ENCODE data around the gene IMPG2.
A peak's percentile ranks its signal among the peaks of the same experiment; 100 is the strongest.

IMPG2 gene

DNA sequence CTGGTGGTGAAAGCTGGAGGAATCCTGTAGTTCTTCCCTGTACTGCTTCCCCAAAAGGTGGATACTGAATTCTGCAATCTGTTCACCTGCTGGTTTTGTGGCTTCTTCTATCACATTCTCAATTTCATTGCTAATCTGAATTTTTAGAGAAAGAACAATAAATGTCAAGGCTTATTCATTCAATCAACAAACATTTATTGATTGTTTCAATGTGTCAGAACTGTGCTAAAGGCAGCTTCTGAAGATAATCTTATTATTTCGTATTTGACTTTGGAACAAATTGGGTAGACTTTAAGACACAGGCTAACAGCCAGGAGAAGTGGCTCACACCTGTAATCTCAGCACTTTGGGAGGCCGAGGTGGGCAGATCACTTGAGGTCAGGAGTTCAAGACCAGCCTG, 46.8 kb downstream of the IMPG2 start:
- DNase-seq (ENCODE audit: low read depth, low spot score), result no peak

DNA sequence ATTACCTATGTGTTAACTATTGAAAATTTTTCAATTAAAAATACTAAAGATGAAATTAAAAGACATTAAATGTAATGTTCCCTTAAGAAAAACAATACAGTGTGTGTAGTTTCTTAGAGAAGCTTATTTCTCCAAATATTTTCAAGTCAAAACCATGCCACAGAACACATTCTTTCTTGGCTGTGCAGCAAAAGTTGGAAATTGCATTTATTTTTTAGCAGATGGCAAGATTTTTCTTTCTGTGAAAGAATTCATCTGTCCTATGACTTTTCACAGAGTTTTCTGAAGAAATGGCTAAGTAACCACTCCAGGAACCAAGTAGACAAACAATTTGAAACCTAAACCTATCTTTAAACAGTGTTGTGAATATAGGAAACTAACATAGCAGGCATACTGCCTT, 47.2 kb downstream of the IMPG2 start:
- no peak for DNase-seq (ENCODE audit: low read depth, low spot score)

DNA sequence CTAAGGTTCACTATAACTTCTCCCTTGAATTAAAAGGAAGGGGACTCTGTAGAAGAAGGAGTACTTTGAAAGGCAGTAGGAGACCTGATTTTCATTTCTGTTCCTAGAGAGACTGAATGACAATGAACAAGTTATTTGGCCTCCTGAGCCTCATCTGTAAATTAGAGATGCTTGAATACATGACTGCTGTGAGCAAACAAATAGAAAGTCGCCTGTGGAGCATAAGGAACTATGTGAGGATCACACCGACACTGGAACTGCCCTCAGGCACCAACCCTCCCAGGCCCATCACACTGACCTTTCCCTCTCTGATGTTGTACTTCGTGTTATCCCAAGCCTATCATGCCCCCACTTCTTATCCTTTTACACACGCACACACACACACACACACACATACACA, 48.6 kb downstream of the IMPG2 start:
- peak; percentile 64 for DNase-seq (ENCODE audit: low read depth, low spot score)

DNA sequence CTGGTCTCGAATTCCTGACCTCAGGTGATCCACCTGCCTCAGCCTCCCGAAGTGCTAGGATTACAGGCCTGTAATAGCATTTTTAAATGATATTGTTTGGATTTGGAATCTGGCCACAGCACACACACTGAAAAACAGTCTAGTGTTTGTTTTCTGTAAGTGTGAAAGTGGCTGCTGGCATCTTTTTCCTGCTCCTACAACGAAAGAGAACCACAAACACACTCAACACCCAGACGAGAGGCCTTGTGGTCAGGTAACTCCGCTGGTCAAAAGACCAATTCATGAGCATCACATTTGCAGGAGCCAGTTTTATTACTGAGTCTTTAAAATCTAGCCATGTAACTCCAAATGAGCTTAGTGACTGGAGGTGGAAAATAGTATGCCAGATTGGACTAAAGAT, 50.2 kb downstream of the IMPG2 start:
- no peak for DNase-seq (ENCODE audit: low read depth, low spot score)

DNA sequence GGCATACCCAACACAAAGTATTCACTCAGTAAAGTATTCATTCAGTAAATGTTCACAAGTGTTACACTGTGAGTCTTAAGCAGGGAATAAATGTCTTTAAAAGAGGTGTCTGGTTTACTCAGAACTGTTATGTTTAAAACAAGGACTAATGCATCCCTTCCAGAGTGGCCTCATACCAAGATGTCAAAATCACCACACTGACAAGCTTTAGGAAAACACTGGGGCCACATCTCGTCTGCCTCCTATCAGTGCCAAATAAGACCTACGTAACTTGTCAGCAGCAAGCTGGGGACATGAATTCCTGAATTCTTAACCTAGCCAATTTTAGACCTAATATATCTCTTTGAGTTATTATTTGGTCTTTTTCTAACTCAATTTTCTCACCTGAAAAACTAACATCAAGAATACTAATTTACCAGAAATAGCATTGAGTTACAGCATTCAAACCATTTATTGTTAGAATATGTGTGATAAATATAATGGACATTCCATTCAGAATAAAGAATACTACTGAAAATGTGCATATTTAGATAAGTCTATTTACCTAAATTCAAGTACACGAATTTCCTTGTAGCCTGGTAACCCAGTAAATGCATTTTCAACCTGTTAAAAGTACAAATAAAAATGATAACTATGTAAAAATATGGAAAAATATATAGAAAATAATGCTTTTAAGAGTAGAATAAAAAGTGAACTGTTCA, 51.3 kb downstream of the IMPG2 start:
- no peak for DNase-seq (ENCODE audit: low read depth, low spot score)

DNA sequence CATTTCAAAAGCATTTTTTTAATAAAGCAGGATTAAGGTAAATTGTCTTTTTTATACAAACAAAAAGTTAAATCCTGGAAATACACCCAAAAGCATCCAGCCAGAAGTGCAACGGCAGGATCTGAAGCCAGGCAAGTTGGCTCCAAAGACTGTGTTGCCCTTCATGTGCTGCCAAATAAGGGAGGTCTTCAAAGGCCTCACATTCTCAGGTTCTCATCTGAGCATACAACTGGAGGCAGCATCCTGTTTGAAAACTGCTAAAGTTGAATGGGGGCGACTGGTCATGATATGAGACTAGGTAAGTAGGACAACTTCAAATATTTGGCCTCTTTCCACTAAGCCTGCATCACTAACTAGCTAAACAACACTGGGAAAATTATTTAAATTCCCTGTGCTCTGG, 52.2 kb downstream of the IMPG2 start:
- DNase-seq (ENCODE audit: low read depth, low spot score), result no peak

DNA sequence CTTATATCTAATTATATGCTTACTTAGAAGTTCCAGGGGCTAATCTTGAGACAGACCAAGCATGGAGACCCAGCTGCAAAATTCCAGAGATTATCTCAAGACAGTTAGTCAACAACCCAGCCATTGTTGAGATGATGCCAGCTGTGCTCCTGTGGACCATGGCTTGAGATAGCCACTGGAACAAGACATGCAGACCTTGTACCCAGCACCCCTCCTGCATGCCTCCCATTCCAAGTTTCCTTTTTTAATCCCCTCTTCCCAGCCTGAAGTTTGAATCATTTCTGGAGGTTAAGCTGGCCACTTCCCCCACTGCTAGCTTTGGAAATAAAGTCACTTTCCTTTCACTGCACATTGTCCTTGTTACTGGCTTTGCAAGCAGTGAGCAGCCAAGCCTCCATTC, 53.8 kb downstream of the IMPG2 start:
- DNase-seq (ENCODE audit: low read depth, low spot score), result no peak

DNA sequence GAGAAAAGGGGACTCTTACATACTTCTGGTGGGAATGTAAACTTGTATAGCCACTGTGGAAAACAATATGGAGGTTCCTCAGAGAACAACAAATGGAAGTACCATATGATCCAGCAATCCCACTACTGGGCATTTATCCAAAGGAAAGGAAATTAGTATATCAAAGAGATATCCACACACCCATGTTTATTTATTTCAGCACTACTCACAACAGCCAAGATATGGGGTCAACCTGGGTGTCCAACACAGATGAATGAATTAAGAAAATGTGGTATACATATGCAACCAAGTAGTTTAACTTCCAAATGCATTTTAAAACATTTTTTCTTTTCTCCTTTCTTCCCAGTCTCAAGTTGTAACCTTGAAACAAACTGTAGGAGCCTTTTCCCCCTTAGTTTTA, 54.3 kb downstream of the IMPG2 start:
- DNase-seq (ENCODE audit: low read depth, low spot score), result no peak

DNA sequence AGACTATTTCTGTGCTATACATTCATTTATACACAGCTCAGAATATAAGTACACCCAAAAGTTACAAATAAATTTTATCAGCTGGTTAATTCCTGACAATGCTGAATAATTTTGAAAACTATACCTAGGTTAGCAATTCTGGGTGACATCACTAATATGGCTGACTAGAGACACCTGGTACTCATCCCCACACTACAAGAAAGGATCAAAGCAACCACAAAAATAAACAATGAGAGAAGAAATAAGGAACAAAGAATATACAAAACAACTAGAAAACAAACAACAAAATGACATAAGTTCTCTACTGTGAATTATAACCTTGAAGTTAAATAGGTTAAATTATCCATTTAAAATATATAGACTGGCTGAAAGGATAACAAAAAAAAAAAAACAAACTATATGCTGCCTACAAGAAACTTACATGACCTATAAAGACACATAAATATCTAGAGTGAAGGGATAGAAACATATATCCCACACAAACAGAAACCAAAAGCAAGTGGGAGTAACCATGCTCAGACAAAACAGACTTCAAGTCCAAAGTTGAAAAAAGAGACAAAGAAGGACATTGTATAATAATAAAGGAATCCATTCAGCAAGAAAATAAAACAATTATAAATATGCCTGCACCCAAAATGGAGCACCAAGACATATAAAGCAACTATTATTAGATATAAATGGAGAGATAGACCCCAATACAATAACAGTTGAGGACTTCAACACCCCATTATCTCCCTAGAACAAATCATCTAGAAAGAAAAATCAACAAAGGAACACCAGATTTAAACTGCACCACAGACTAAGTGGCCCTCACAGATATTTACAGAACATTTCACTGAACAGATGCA, 57.8 kb downstream of the IMPG2 start:
- no peak for DNase-seq (ENCODE audit: low read depth, low spot score)

DNA sequence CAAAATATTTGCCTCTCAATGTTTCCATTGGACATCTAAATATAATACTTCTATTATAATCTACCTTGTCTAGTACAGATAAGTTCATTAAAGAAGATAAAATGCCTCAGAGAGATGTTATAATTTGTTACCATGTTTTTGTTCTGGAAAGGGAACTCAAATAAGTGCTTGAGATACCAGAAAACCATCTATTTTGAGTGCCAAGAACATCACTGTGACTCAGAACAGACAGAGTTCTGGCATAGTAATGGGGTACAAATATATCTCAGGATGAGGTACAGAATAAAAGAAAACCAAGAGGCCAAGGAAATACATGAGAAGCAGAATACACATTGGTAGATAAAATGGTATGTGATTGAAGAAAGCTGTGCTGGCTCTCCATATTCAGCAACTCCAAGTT, 58.9 kb downstream of the IMPG2 start:
- no peak for DNase-seq (ENCODE audit: low read depth, low spot score)

DNA sequence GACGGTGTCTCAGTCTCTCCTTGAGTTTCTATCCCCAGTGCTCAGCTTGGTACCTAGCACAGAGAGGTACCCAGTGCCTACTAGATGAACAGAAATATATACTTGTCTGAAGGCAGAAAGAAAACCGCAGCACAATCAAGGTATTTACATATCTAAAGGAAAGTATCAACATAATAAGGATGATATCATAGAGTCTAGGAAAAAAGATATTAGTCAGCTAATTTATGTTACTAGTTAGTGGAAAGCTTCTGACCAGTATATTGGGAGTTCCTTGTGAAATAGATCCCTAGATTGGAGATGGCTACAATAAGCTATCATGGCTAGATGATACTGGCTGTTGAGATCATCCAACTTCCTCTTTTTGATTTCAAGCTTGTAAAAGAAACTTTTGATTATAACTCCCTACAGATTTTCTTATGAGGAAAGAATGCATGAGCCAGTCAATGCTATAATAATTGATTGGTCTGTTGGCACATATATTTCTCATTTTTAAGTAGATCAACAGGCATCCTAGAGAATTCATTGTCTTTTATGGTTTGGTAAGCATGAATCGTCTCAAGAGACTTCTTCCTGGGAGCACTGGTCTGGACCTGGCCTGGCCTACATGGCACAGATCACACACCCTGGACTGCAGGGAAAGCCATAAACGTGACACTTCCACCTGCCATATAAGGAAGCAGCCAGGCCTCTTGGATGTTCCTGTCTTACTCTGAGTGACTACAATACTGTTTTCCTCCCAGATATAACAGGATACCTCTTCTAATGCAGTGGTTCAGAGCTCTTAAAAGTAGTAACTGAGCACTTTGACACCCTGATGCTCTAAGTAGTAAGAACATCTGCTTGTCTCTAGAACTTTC, 60.7 kb downstream of the IMPG2 start:
- peak; percentile 10 for DNase-seq (ENCODE audit: low read depth, low spot score)

DNA sequence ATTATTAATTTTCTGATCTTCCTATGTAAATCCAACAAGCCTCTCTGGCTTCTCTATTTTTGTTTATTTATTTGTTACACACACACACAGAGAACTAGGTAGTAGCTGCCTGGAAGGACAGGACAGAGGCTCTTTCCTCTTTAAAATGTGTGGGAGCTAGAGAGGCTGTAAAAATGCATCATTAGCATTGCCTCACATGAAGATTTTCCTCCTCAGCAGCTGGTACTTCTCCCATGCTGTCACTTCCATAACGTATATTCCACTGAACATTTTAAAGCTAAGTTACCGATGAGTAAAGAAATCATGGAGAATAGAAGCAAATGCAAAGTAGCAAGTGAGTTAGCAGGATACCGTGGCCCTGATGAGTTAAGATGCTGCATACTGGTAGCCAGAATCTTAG, 63.9 kb downstream of the IMPG2 start:
- no peak for DNase-seq (ENCODE audit: low read depth, low spot score)

DNA sequence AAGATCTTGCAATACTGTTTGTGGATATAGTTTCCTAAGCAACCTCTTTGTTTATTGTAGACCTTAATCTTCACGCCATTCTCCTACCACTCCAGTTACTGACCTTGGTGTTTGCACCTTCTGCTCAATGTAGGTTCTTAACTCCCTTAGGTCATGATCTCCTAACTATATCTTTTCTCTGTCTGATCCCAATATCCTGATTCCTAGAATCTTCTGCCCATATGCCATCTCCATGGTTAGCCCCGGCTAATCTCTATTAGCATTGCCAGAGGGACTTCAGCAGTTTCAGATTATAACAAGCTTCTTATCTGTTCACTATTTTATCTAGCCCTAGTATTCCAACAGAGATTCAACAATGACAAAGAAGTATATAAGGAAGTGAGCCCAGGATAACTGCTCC, 64.9 kb downstream of the IMPG2 start:
- no peak for DNase-seq (ENCODE audit: low read depth, low spot score)

DNA sequence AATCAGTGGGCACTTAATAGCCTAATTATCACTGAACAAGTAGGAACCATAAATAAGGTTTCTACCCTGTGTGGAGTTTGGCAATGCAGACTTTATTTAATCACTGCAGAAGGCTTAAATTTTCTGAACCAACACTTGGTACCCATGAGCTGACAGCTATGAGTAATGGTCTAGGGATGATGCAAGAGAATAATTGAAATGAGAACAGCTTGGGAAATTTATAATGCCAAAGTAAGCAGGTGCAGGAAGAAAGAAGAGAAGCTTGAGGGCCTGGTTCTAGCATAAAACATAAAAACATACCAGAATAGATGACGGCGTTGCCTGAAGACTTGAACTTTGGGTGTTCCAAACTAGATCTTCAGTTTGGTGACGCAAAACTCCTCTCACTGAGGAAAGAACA, 67.0 kb downstream of the IMPG2 start:
- no peak for DNase-seq (ENCODE audit: low read depth, low spot score)

DNA sequence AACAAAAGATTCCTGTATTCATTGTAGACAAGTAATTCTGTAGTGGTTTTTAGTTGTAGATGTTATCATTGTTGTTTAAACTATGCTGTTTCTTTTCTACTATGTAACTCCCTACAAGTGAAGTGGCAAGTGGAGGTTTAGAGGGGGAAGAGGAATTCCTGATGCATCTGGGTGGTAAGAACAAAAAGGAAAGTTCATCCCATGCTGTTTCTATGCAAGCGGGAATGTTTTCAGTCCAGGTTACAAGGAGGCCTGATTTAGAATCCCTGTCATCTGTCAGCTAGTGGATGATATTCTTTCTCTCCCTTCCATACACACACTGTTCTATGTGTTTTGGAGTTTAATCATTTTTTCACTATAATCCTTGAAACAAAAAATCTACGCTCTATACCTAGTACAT, 67.4 kb downstream of the IMPG2 start:
- no peak for DNase-seq (ENCODE audit: low read depth, low spot score)

DNA sequence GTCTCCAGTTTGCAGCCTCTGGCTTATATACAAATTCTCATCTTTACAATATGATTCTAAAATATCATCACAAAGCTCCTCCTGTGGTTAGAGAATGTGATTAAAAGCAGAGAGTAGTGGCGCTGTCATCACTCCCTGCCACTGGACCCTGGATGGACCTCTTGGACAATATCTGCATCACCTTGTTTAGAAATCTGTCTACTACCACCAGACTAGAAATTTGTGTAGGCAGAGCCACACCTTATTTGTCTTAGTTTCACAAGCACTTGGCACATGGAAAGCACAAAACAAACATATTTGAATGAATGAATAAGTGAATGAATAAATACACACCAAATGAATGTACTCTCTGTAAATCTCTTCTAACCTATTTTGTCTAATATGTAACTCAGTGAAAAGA, 68.1 kb downstream of the IMPG2 start:
- no peak for DNase-seq (ENCODE audit: low read depth, low spot score)

DNA sequence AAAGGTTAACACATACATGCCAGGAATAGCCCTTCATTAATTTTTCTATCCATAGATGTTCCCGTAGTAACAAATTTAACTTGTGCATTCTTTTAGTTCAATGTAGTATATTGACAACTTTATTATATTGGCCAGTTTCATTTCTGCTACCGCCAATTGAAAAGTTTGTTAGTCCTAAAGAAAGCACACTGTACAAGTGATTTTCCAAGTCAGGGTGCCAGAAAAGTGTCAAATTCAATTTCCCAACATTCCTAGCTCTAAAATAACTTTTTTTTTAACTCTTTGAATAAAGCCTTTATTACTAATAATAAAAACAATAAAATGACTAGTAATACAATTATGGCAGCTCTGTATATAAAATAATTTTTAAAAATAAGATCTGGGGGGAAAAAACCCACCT, 68.9 kb downstream of the IMPG2 start:
- no peak for DNase-seq (ENCODE audit: low read depth, low spot score)

DNA sequence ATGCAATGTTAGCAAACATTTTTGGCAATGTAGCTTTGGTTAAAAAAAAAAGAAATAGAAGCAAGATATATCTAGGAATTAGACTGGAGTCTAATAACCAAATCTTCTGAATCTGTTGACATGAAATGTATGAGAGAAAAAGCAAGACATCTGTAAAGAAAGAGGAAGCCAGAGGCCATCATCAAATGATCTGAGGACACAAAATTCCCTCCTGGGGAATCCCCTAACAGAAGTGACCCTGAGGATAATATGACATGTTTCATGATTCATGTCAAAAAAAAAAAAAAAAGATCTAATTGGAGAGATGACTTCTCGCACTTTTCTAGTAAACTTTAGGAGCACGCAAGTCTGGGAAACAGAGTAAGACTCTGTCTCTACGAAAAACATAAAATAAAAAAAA, 70.9 kb downstream of the IMPG2 start:
- no peak for DNase-seq (ENCODE audit: low read depth, low spot score)

DNA sequence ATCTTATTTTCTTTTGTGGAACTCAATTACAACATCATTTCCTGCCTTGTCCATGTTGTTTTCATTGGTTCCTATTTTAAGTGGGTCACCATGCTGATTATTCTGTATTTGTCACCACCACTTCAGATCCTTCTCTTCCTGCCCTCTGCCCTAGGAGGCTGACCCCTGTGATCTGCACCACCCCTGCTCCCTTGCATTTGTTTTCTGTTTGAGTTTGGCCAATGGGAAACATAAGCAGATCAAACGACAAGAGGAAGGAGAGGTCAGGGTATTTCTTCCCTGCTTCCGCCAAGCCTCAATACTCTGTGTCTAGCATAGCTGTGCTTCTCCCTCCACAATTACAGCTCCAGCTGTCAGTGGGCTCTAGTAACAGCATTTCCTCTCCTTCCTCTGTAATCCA, 71.6 kb downstream of the IMPG2 start:
- no peak for DNase-seq (ENCODE audit: low read depth, low spot score)

DNA sequence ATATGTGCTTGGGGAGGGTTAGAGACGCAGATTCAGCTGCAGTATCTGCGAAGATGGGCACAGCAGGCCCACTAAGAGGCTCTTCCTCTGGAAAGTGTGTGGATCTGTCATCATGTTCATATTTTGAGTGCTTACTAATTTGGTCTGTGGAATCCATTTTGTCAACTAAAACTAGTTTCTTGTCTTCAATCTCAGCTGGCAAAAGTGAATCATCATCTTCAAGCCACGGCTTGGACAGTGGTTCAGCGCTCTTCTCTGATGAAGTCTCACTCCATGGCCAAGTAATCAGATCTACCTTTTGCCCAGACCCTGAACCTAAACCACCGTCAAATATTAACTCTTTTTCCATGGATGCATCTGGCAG, 76.2 kb downstream of the IMPG2 start:
- DNase-seq (ENCODE audit: low read depth, low spot score), result no peak

DNA sequence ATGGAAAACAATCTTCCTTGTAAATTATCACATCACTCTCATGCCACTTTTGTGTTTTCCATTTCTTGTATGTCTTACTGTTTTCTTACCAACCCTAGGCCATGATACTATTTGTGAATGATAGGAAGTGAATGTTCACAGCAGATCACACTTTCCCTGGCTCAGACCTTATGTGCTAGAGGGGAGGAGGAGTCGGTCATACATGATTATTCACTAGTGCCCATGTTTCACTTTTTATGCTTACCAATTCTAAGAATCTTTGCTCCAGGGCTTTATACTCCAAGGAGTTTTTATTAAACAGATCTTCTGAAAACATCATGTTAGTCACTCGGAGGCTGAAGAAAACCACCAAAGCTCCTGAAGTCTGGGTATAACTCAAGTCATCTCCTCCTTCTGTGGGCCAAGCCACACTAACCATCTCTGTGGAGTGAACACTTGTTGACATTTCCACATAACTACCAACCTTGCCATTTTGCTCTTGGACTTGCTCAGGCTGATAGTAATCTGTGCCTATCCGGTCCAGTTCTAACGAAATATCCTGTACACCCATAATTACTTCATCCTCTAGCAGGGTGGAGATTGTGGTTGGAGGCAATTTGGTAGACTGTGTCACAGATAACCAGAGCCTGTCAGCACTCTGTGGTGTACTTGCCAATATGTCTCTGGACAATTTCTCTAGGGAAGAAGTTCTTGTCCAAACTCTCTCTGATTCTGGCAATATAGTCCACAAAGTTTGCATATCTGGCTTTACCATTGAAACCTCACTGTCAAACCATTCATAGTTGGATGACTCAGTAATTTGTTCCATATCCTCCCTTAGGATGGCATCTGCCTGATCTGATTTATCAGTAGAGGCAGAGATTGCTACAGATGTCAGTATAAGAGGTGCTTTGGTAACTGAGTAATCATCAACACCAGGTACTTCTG, 76.8 kb downstream of the IMPG2 start:
- no peak for DNase-seq (ENCODE audit: low read depth, low spot score)

Data from ELF-1 (cell line).